CD4-positive, alpha-beta memory T cell (primary cell): ENCODE results near the gene C2orf49. TPM values are rescaled to one million over a fixed set of nuclear protein-coding genes. Genes with fewer than 3 reads are reported as not detected.
"Not testable (repeated sequence)": the region's sequence is repeated elsewhere in the genome, so short reads cannot be mapped to it uniquely, and the experiment has no call there.

Experiments used
- CTCF ChIA-PET: fragments of 350-600 bp; sonication (Branson Sonifier 250); formaldehyde crosslinking; loops from one replicate; lab custom pipeline; 2021; ENCODE audit warnings: inconsistent platforms; ENCODE audit not compliant: partially characterized antibody; lab: Charles Lee
- POLR2A ChIA-PET: fragments of 350-600 bp; sonication (Branson Sonifier 250); formaldehyde crosslinking; loops from one replicate; lab custom pipeline; 2021; ENCODE audit not compliant: partially characterized antibody; lab: Charles Lee
- DNase-seq, 5 donors: peaks; one replicate each; pipeline versions ENCODE4 v3.0.0 to v3.0.0-alpha.2; 2020 to 2022; ENCODE audit warnings: mixed read lengths in 1 of 5
- H3K27ac ChIP-seq: one replicate; pipeline ENCODE4 v1.7.0; 2013; ENCODE audit warnings: low read depth, low read length
- H3K27me3 ChIP-seq: 2 replicates; pipeline ENCODE4 v1.7.0; 2013; ENCODE audit warnings: mild to moderate bottlenecking, low read length, moderate library complexity; ENCODE audit not compliant: insufficient read depth
- H3K36me3 ChIP-seq: 2 replicates; pipeline ENCODE4 v1.7.0; 2013; ENCODE audit warnings: mild to moderate bottlenecking, low read length, moderate library complexity; ENCODE audit not compliant: insufficient read depth
- H3K4me1 ChIP-seq: 2 replicates; pipeline ENCODE4 v1.7.0; 2013; ENCODE audit warnings: mild to moderate bottlenecking, low read length, moderate library complexity; ENCODE audit not compliant: insufficient read depth
- H3K4me3 ChIP-seq, 2 donors: one replicate each; pipeline ENCODE4 v1.7.0; 2013; ENCODE audit warnings: low read length in 2 of 2, mild to moderate bottlenecking in 1 of 2
- H3K9me3 ChIP-seq, 2 donors: one replicate each; pipeline ENCODE4 v1.7.0; 2013; ENCODE audit warnings: low read length in 2 of 2, control low read depth in 1 of 2; ENCODE audit not compliant: control insufficient read depth in 1 of 2
- H3K27ac Mint-ChIP-seq, 7 donors: one replicate each; pipeline ENCODE4 v1.8.0; 2020 to 2021; ENCODE audit warnings: mixed read lengths in 7 of 7, mild to moderate bottlenecking in 6 of 7, inconsistent platforms in 3 of 7, moderate library complexity in 3 of 7
- H3K27me3 Mint-ChIP-seq, 2 donors: one replicate each; pipeline ENCODE4 v1.8.0; 2020 to 2021; ENCODE audit warnings: mixed read lengths in 2 of 2
- H3K36me3 Mint-ChIP-seq, 2 donors: one replicate each; pipeline ENCODE4 v1.8.0; 2020 to 2021; ENCODE audit warnings: mixed read lengths in 2 of 2, inconsistent platforms in 1 of 2, mild to moderate bottlenecking in 1 of 2
- H3K4me1 Mint-ChIP-seq, 4 donors: one replicate each; pipeline ENCODE4 v1.8.0; 2020 to 2021; ENCODE audit warnings: mixed read lengths in 4 of 4, mild to moderate bottlenecking in 1 of 4
- H3K4me3 Mint-ChIP-seq, 8 donors: one replicate each; pipeline ENCODE4 v1.8.0; 2020 to 2021; ENCODE audit warnings: mixed read lengths in 8 of 8, mild to moderate bottlenecking in 7 of 8, moderate library complexity in 6 of 8, inconsistent platforms in 3 of 8
- H3K9me3 Mint-ChIP-seq, 8 donors: one replicate each; pipeline ENCODE4 v1.8.0; 2020 to 2021; ENCODE audit warnings: mixed read lengths in 8 of 8, mild to moderate bottlenecking in 5 of 8, inconsistent platforms in 3 of 8, moderate library complexity in 1 of 8
- intact Hi-C: fragments of 100-400 bp; cut with micrococcal nuclease; formaldehyde crosslinking; loops from one replicate; pipeline ENCODE4 v1.15.1; 2023
- polyA plus RNA-seq, 2 donors: library from polyadenylated mRNA; unstranded; fragments of 300-500 nt; fragmentation: Illumina TruSeq; gene quantifications; one replicate each; pipeline ENCODE4 v1.2.3, GENCODE V29; 2021
- total RNA-seq, 2 experiments: library from RNA; stranded (reverse); gene quantifications; one replicate each; pipeline ENCODE4 v1.2.3, GENCODE V29; 2021

Gene C2orf49
- total and polyA plus RNA-seq, 4 experiments from 2014 or later: 8.7 to 29.9 (median 20.2) TPM

GRCh38 chr2:105320651-105321215 lies 16.6 kb upstream of the C2orf49 start:
- peaks cover 12 to 20% of the 10 kb centered on the region in 2 donors for H3K36me3 Mint-ChIP-seq
- ChIA-PET POLR2A (no interaction called here), CTCF (interaction anchor here (0.9 to 1.4 kb wide), 2 partner anchors 10 to 81 kb away, joined by 3 to 4 read pairs; no protein-coding TSS in a partner anchor)
- peaks cover 27 to 51% (median 47%) of the 10 kb centered on the region in 4 donors for H3K4me1 Mint-ChIP-seq
- no peaks in the 10 kb centered on the region for H3K27me3 Mint-ChIP-seq
- H3K27ac ChIP-seq: no peak overlapping the region
- H3K9me3 ChIP-seq: no peaks in the 10 kb centered on the region
- no peak overlapping the region for H3K4me3 Mint-ChIP-seq
- DNase-seq: no peak
- no peaks in the 10 kb centered on the region for H3K9me3 Mint-ChIP-seq
- peaks cover 5% of the 10 kb centered on the region for H3K4me1 ChIP-seq
- no peaks in the 10 kb centered on the region for H3K27me3 ChIP-seq
- H3K4me3 ChIP-seq: no peak overlapping the region
- intact Hi-C loops: no loop called here
- H3K27ac Mint-ChIP-seq: peak overlapping the region in 2 of 7 donors; percentile 53 to 63
- H3K36me3 ChIP-seq: peaks cover 5% of the 10 kb centered on the region

DNA sequence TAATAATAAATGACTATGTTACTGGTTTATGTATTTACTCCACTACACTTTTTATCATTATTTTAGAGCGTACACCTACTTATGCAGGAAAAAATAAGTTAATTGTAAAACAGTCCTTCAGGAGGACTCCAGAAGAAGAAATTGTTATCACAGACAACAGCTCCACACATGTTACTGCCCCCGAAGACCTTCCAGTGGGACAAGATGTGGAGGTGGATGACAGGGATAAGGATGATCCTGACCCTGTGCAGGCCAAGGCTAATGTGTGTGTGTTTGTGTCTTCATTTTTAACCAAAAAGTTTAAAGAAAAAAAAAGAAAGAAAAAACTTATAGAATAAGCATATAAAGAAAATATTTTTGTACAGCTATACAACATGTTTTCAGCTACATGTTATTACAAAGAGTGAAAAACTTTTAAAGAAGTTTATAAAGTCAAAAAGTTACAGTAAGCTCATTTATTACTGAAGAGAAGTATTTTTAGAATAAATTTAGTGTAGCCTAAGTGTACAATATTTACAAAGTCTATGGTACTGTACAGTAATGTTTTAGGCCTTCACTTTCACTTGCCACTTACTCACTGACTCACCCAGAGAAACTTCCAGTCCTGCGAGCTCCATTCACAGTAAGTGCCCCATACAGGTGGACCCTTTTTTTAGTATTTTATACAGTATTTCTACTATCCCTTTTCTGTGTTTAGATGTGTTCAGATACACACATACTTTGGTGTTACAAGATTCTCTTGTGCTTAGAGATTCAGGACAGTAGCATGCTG lies 15.3 kb upstream of the C2orf49 start:
- H3K27ac Mint-ChIP-seq: no peak overlapping the region
- peaks cover 12 to 21% of the 10 kb centered on the region in 2 donors for H3K36me3 Mint-ChIP-seq
- Histone ChIP-seq H3K4me1 (peaks cover 5% of the 10 kb centered on the region), H3K4me3 (no peak overlapping the region), H3K9me3 (no peaks in the 10 kb centered on the region), H3K27me3 (no peaks in the 10 kb centered on the region), H3K27ac (no peak overlapping the region), H3K36me3 (peaks cover 5% of the 10 kb centered on the region)
- DNase-seq: no peak
- H3K4me1 Mint-ChIP-seq: peaks cover 31 to 50% (median 44%) of the 10 kb centered on the region in 4 donors
- CTCF ChIA-PET: no interaction called here
- intact Hi-C loops: no loop called here
- H3K27me3 Mint-ChIP-seq: no peaks in the 10 kb centered on the region
- no peaks in the 10 kb centered on the region for H3K9me3 Mint-ChIP-seq
- POLR2A ChIA-PET: interaction anchor here (1.2 kb wide), 1 partner anchor 8 kb away, joined by 3 read pairs; no protein-coding TSS in a partner anchor
- no peak overlapping the region for H3K4me3 Mint-ChIP-seq

DNA sequence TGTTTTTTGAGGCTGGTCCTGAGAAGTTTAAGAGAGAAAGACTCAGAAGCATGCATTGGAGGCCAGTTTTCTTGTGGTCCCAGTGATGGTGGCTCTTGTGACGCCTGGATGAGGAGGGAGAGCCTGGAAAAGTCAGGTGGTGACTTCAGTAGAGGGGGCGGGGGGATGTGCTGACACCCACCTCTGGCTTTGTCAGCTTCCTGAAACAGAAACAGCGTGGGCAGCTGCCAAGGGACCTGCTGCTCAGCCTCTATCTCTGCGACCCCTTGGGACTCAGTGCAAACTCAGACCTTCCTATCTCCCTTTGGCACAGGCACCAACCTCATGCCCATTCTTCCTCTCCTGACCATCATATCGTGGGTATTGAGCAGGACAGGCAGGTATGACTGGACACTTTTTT lies 14.2 kb upstream of the C2orf49 start:
- Mint-ChIP-seq H3K4me3 (no peak overlapping the region), H3K4me1 (peaks cover 30 to 49% (median 44%) of the 10 kb centered on the region in 4 donors), H3K9me3 (no peaks in the 10 kb centered on the region), H3K36me3 (peaks cover 4 to 18% of the 10 kb centered on the region in 2 donors), H3K27me3 (no peaks in the 10 kb centered on the region), H3K27ac (peak overlapping the region in 3 of 7 donors; percentile 15 to 83 (median 48))
- Histone ChIP-seq H3K27ac (no peak overlapping the region), H3K4me1 (peaks cover 15% of the 10 kb centered on the region), H3K36me3 (peaks cover 5% of the 10 kb centered on the region), H3K4me3 (no peak overlapping the region), H3K27me3 (no peaks in the 10 kb centered on the region), H3K9me3 (no peaks in the 10 kb centered on the region)
- DNase-seq: no peak
- intact Hi-C loops: no loop called here
- POLR2A ChIA-PET: interaction anchor here (1.2 kb wide), 1 partner anchor 9 kb away, joined by 3 read pairs; no protein-coding TSS in a partner anchor
- CTCF ChIA-PET: no interaction called here

GRCh38 chr2:105324101-105324500 lies 13.2 kb upstream of the C2orf49 start:
- peaks cover 37 to 54% (median 49%) of the 10 kb centered on the region in 4 donors for H3K4me1 Mint-ChIP-seq
- Histone ChIP-seq H3K36me3 (peaks cover 5% of the 10 kb centered on the region), H3K27me3 (no peaks in the 10 kb centered on the region), H3K4me1 (peaks cover 20% of the 10 kb centered on the region), H3K4me3 (no peak overlapping the region), H3K9me3 (no peaks in the 10 kb centered on the region), H3K27ac (no peak overlapping the region)
- no peak for DNase-seq
- ChIA-PET CTCF (no interaction called here), POLR2A (no interaction called here)
- H3K4me3 Mint-ChIP-seq: no peak overlapping the region
- H3K9me3 Mint-ChIP-seq: no peaks in the 10 kb centered on the region
- H3K36me3 Mint-ChIP-seq: peaks cover 0 to 18% of the 10 kb centered on the region in 2 donors
- intact Hi-C loops: no loop called here
- no peaks in the 10 kb centered on the region for H3K27me3 Mint-ChIP-seq
- peak overlapping the region in 2 of 7 donors; percentile 15 to 48 for H3K27ac Mint-ChIP-seq

DNA sequence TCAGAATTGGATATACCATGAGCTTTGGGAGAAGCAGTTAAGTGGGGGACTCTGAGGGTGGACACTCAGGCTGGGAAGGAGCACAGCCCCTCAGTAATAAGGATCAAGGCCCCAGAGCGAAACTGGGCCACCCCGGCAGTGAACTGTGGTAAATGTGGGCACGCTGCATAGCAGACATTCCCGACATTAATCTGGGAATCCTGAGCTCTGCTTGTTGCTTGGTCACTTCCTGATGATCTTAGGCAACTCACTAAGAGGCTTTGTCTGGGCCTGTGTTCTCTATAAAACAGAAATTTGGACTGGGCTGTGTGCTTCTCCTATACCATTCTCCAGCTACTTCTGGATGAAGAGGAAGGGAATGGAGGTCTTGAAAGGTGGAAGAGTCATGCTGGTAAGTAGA lies 12.6 kb upstream of the C2orf49 start:
- H3K27ac Mint-ChIP-seq: peak overlapping the region in 3 of 7 donors; percentile 15 to 60 (median 21)
- H3K36me3 Mint-ChIP-seq: peaks cover 0 to 18% of the 10 kb centered on the region in 2 donors
- peaks cover 39 to 57% (median 51%) of the 10 kb centered on the region in 4 donors for H3K4me1 Mint-ChIP-seq
- Histone ChIP-seq H3K27ac (no peak overlapping the region), H3K36me3 (peaks cover 5% of the 10 kb centered on the region), H3K9me3 (no peaks in the 10 kb centered on the region), H3K4me1 (peaks cover 20% of the 10 kb centered on the region), H3K27me3 (no peaks in the 10 kb centered on the region), H3K4me3 (no peak overlapping the region)
- no peaks in the 10 kb centered on the region for H3K27me3 Mint-ChIP-seq
- DNase-seq: no peak
- no peak overlapping the region for H3K4me3 Mint-ChIP-seq
- no peaks in the 10 kb centered on the region for H3K9me3 Mint-ChIP-seq
- ChIA-PET POLR2A (no interaction called here), CTCF (no interaction called here)
- intact Hi-C loops: no loop called here

DNA sequence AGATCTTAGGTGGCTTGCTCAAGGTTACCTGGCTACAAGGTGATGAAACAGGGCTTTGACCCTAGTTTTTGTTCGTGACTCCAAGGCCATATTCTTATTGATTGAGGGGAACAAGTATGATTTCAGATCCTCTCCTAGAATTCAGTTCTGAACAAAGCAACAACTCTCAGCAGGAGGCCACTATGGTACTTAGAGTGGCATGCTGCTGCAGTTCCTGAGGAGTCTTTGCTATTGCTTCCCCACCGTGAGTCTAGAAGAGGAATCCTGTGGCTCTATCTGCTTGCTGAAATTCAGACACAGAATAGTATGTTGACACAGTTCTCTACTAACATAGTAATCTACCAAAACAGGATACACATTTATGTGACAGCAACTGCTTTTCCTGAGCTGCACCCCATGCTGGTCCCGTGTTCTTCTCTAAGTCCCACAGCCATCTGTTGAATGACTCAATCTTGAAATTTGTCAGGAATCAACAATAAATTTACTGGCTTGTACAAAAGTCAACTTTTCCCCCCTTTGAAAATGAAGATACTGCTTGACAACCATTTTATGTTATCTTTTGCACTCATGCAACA lies 11.9 kb upstream of the C2orf49 start:
- intact Hi-C loops: no loop called here
- H3K4me1 ChIP-seq: peaks cover 26% of the 10 kb centered on the region
- no peak overlapping the region for H3K27ac ChIP-seq
- no peak for DNase-seq
- ChIA-PET POLR2A (no interaction called here), CTCF (no interaction called here)
- Mint-ChIP-seq H3K4me1 (peaks cover 39 to 60% (median 54%) of the 10 kb centered on the region in 4 donors), H3K27ac (peak overlapping the region in 3 of 7 donors; percentile 5 to 38 (median 21)), H3K4me3 (no peak overlapping the region), H3K27me3 (no peaks in the 10 kb centered on the region), H3K9me3 (no peaks in the 10 kb centered on the region), H3K36me3 (peaks cover 0 to 18% of the 10 kb centered on the region in 2 donors)
- peaks cover 5% of the 10 kb centered on the region for H3K36me3 ChIP-seq
- H3K9me3 ChIP-seq: no peaks in the 10 kb centered on the region
- no peaks in the 10 kb centered on the region for H3K27me3 ChIP-seq
- H3K4me3 ChIP-seq: no peak overlapping the region

- H3K4me3 ChIP-seq, H3K27me3 Mint-ChIP-seq, H3K36me3 ChIP-seq, H3K9me3 Mint-ChIP-seq, H3K27ac ChIP-seq, DNase-seq, intact Hi-C loops, CTCF ChIA-PET, H3K9me3 ChIP-seq, H3K27me3 ChIP-seq: not testable (repeated sequence)
- H3K4me3 Mint-ChIP-seq: peak overlapping the region in 2 of 8 donors; percentile 25 to 28
- peaks cover 31% of the 10 kb centered on the region for H3K4me1 ChIP-seq
- POLR2A ChIA-PET: interaction anchor here (0.6 kb wide), 1 partner anchor 10 kb away, joined by 6 read pairs; the partner anchor contains the start of gene C2orf49
- H3K36me3 Mint-ChIP-seq: peaks cover 0 to 18% of the 10 kb centered on the region in 2 donors
- H3K4me1 Mint-ChIP-seq: peaks cover 39 to 64% (median 55%) of the 10 kb centered on the region in 4 donors
- peak overlapping the region; percentile 15 to 99 (median 85) for H3K27ac Mint-ChIP-seq
Observed at GRCh38 chr2:105327271-105327670, 10.1 kb upstream of the C2orf49 start.
